ENCODE data around the gene CYP24A1. TPM values are rescaled to one million over a fixed set of nuclear protein-coding genes. Genes with fewer than 3 reads are reported as not detected.

CYP24A1 gene
- total and polyA plus RNA-seq, 4 donors, result not detected

- H3K36me3 ChIP-seq (ENCODE audit: control insufficient read depth in 1 of 2, insufficient read depth in 2 of 2, low read length in 1 of 2), result no peaks in the 10 kb centered on the region
- no peak overlapping the region for H3K27ac ChIP-seq (ENCODE audit: low read depth in 1 of 2, low read length in 2 of 2)
- intact Hi-C loops (cut with DNase I), result no loop called here
- 85 to 86% methylated on average over 7 of the region's 7 CpGs for WGBS, 2 donors
- no peak for DNase-seq
- H3K27me3 ChIP-seq (ENCODE audit: control insufficient read depth in 1 of 2, insufficient read depth in 2 of 2, low read length in 1 of 2), result no peaks in the 10 kb centered on the region
- no peak for ATAC-seq (ENCODE audit: low FRiP score)
- H3K9me3 ChIP-seq (ENCODE audit: control insufficient read depth, low read length), result peaks cover 6% of the 10 kb centered on the region
- H3K4me3 ChIP-seq (ENCODE audit: low read length in 2 of 2), result no peak overlapping the region
- no peaks in the 10 kb centered on the region for H3K4me1 ChIP-seq (ENCODE audit: control insufficient read depth in 1 of 2, insufficient read depth in 2 of 2, low read length in 2 of 2)
These were observed 34.6 kb downstream of the CYP24A1 start for GRCh38 chr20:54139188-54139587.

DNA sequence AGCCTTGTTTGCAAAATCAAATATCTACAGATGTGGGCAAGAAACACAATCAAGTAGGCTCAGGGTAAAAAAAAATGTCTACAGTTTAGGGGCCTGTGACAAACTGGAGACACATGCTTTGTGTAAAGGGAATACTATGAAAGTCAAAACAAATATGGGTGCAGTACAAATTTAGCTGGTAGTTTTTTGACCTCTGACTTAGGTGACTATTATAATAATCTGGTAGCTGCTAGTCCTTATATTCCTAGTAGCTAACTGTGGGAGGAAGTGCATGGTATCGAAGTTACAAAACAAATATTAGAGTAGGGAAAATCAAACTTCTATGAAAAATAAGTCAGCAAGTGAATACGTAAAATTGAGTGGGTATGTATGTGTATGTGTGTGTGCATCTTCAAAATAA lies 35.4 kb downstream of the CYP24A1 start:
- Histone ChIP-seq H3K27ac (ENCODE audit: low read depth in 1 of 2, low read length in 2 of 2) (no peak overlapping the region), H3K27me3 (ENCODE audit: control insufficient read depth in 1 of 2, insufficient read depth in 2 of 2, low read length in 1 of 2) (no peaks in the 10 kb centered on the region), H3K36me3 (ENCODE audit: control insufficient read depth in 1 of 2, insufficient read depth in 2 of 2, low read length in 1 of 2) (no peaks in the 10 kb centered on the region), H3K9me3 (ENCODE audit: control insufficient read depth, low read length) (peaks cover 6% of the 10 kb centered on the region), H3K4me1 (ENCODE audit: control insufficient read depth in 1 of 2, insufficient read depth in 2 of 2, low read length in 2 of 2) (no peaks in the 10 kb centered on the region), H3K4me3 (ENCODE audit: low read length in 2 of 2) (no peak overlapping the region)
- WGBS, 2 donors, result 75 to 81% methylated on average over 2 of the region's 2 CpGs
- intact Hi-C loops (cut with DNase I), result no loop called here
- ATAC-seq (ENCODE audit: low FRiP score) (no peak), DNase-seq (no peak)

DNA sequence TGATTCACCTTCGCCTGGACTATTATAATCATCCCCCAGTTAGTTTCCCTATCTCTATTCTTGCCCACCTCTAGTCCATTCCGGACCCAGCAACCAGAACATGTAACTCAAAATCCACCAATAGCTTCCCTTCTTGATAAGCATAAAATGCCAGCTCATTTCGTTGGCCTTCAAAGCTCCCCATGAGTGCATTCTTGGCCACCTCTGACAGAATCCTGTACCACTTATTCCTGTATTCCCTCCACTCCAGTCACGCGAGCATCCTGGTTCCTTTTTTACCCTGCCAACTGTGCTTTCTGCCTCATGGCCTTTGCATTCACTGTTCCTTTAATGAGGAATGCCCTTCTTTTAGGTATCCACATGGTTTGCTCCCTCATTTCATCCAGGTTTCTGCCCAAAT lies 36.7 kb downstream of the CYP24A1 start:
- no peak overlapping the region for H3K4me3 ChIP-seq (ENCODE audit: low read length in 2 of 2)
- H3K27me3 ChIP-seq (ENCODE audit: control insufficient read depth in 1 of 2, insufficient read depth in 2 of 2, low read length in 1 of 2), result no peaks in the 10 kb centered on the region
- ATAC-seq (ENCODE audit: low FRiP score), result no peak
- 71% methylated on average over 5 of the region's 5 CpGs for WGBS, 2 donors
- H3K4me1 ChIP-seq (ENCODE audit: control insufficient read depth in 1 of 2, insufficient read depth in 2 of 2, low read length in 2 of 2), result no peaks in the 10 kb centered on the region
- DNase-seq, result no peak
- intact Hi-C loops (cut with DNase I), result no loop called here
- no peaks in the 10 kb centered on the region for H3K36me3 ChIP-seq (ENCODE audit: control insufficient read depth in 1 of 2, insufficient read depth in 2 of 2, low read length in 1 of 2)
- no peak overlapping the region for H3K27ac ChIP-seq (ENCODE audit: low read depth in 1 of 2, low read length in 2 of 2)
- H3K9me3 ChIP-seq (ENCODE audit: control insufficient read depth, low read length), result peaks cover 6% of the 10 kb centered on the region

DNA sequence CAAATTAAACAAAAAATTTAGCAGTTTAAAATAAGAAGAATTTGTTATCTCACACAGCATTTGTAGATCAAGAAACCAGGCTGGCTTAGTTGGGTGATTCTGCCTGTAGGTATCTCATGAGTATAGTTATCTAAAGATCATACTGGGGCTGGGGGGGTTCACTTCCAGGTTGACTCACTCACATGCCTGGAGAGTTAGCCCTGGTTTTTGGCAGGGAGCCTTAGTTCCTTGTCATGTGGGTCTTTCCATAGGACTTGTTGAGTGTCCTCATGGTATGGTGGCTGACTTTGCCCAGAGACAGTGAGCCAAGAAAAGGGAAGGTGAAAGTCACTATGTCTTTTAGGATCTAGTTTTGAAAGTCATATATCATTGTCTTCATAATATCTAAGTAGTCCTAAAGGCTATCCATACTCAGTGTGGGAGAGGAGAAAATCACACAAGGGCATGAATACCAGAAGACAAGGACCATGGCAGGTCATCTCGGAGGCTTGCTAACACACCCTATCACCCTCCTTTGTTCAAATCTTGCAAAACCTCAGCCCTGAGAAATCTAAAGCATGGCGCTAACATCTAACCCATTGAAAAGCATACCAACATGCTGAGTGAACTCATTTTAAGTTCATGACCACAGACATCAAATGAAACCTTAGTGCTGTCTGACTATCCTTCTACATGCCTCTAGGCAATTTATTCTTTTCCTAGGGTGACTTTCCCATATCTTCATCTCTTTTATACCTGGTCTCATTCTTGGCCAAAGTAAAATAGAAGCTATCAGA lies 39.2 kb downstream of the CYP24A1 start:
- intact Hi-C loops (cut with DNase I), result no loop called here
- WGBS, 2 donors, result 95 to 98% methylated on average over 2 of the region's 2 CpGs
- H3K27ac ChIP-seq (ENCODE audit: low read depth in 1 of 2, low read length in 2 of 2), result no peak overlapping the region
- no peaks in the 10 kb centered on the region for H3K36me3 ChIP-seq (ENCODE audit: control insufficient read depth in 1 of 2, insufficient read depth in 2 of 2, low read length in 1 of 2)
- no peaks in the 10 kb centered on the region for H3K27me3 ChIP-seq (ENCODE audit: control insufficient read depth in 1 of 2, insufficient read depth in 2 of 2, low read length in 1 of 2)
- no peak for DNase-seq
- no peak for ATAC-seq (ENCODE audit: low FRiP score)
- H3K9me3 ChIP-seq (ENCODE audit: control insufficient read depth, low read length), result no peaks in the 10 kb centered on the region
- no peak overlapping the region for H3K4me3 ChIP-seq (ENCODE audit: low read length in 2 of 2)
- no peaks in the 10 kb centered on the region for H3K4me1 ChIP-seq (ENCODE audit: control insufficient read depth in 1 of 2, insufficient read depth in 2 of 2, low read length in 2 of 2)

- Histone ChIP-seq H3K36me3 (ENCODE audit: control insufficient read depth in 1 of 2, insufficient read depth in 2 of 2, low read length in 1 of 2) (no peaks in the 10 kb centered on the region), H3K27me3 (ENCODE audit: control insufficient read depth in 1 of 2, insufficient read depth in 2 of 2, low read length in 1 of 2) (no peaks in the 10 kb centered on the region), H3K4me1 (ENCODE audit: control insufficient read depth in 1 of 2, insufficient read depth in 2 of 2, low read length in 2 of 2) (no peaks in the 10 kb centered on the region), H3K4me3 (ENCODE audit: low read length in 2 of 2) (no peak overlapping the region), H3K9me3 (ENCODE audit: control insufficient read depth, low read length) (no peaks in the 10 kb centered on the region), H3K27ac (ENCODE audit: low read depth in 1 of 2, low read length in 2 of 2) (no peak overlapping the region)
- ATAC-seq (ENCODE audit: low FRiP score) (no peak), DNase-seq (no peak)
- intact Hi-C loops (cut with DNase I), result no loop called here
- 70 to 76% methylated on average over 6 of the region's 6 CpGs for WGBS, 2 donors
These were observed 40.1 kb downstream of the CYP24A1 start for GRCh38 chr20:54133434-54134427.

DNA sequence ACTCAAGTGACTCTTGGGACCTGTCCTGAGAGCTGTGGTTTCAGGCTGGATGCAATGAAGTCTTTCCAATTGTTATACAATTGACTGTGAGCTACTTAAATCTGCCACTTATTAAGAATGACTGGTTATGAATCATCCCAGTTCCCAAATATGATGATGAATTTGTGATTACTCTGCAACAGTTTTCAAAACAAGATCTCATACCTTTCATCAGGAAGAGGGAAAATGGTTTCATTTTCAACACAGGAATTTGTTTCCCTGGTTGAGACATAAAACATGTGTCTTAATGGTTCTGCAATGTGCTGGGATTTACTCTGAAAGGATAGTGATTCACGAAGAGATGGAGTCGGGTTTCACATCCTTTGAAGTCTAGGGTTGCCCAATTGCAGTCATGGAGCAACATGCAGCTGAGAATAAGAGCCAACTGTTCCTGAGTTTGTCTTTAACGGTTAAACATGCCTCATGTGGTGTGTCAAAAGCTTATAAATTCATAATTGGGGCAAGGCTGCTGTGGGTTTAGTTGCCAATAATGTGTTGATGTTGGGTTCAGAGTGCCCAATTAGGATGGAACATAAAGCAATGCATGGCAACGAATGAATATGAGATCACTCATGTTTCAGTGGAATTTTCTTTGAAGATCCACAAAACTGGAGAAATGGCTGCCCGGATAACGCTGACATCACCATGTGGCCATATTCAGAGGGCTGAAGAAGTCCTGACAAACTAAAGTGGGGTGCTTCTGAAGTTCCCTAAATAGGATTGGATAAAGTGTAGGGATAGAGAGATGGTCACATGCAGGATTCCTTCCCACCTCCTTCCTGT lies 41.0 kb downstream of the CYP24A1 start:
- intact Hi-C loops (cut with DNase I), result no loop called here
- no peak for DNase-seq
- 44 to 48% methylated on average over 6 of the region's 6 CpGs for WGBS, 2 donors
- no peaks in the 10 kb centered on the region for H3K36me3 ChIP-seq (ENCODE audit: control insufficient read depth in 1 of 2, insufficient read depth in 2 of 2, low read length in 1 of 2)
- H3K4me3 ChIP-seq (ENCODE audit: low read length in 2 of 2), result no peak overlapping the region
- no peaks in the 10 kb centered on the region for H3K27me3 ChIP-seq (ENCODE audit: control insufficient read depth in 1 of 2, insufficient read depth in 2 of 2, low read length in 1 of 2)
- ATAC-seq (ENCODE audit: low FRiP score), result peak; percentile 48
- no peaks in the 10 kb centered on the region for H3K4me1 ChIP-seq (ENCODE audit: control insufficient read depth in 1 of 2, insufficient read depth in 2 of 2, low read length in 2 of 2)
- no peak overlapping the region for H3K27ac ChIP-seq (ENCODE audit: low read depth in 1 of 2, low read length in 2 of 2)
- no peaks in the 10 kb centered on the region for H3K9me3 ChIP-seq (ENCODE audit: control insufficient read depth, low read length)

DNA sequence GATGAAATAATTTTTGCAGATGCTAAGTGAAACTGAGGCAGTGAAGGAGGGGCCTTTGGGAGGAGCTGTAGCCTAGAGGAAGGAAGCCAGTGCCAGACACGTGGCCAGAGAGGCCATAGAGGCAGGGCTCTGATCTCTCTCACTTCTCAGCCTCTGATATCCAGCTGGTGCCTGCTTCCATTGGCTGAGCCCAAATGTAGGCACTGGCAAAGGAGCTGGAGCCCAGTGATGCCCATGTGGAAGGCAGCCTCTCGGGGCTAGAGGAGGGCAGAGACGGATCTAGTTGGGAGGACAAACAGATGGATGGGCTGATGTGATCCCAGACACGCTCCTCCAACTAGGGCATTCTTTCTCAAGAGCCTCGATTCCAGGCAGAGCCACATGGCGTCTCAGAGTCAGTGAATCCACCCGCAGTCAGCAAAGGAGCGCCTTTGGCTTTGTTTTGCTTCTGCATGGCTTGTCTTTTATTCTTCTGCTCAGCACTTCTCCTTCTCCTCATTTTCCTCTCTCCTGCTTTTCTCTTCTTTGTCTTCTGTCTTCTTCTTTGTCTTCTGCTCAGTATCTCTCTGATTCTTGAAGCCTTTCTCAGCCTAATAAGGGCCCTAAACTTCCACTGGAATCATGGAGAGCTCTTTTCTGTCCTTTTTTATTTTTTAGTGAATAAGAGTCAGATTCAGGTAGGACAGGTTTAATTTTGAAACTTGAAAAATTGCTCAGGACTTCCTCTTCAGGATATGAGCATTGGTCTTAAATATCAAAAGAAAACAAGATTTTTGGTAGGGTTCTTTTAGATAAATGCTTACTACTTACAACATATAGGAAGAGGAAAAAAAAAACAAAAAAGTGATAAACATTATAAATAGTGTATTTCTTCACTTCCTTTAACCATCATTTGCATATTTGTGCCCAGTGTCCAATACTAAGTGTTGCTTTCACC lies 41.8 kb downstream of the CYP24A1 start:
- Histone ChIP-seq H3K27ac (ENCODE audit: low read depth in 1 of 2, low read length in 2 of 2) (no peak overlapping the region), H3K36me3 (ENCODE audit: control insufficient read depth in 1 of 2, insufficient read depth in 2 of 2, low read length in 1 of 2) (no peaks in the 10 kb centered on the region), H3K4me1 (ENCODE audit: control insufficient read depth in 1 of 2, insufficient read depth in 2 of 2, low read length in 2 of 2) (no peaks in the 10 kb centered on the region), H3K9me3 (ENCODE audit: control insufficient read depth, low read length) (no peaks in the 10 kb centered on the region), H3K27me3 (ENCODE audit: control insufficient read depth in 1 of 2, insufficient read depth in 2 of 2, low read length in 1 of 2) (no peaks in the 10 kb centered on the region), H3K4me3 (ENCODE audit: low read length in 2 of 2) (no peak overlapping the region)
- no peak for ATAC-seq (ENCODE audit: low FRiP score)
- DNase-seq, result no peak
- intact Hi-C loops (cut with DNase I), result no loop called here
- 71 to 78% methylated on average over 8 of the region's 8 CpGs for WGBS, 2 donors
